ENCODE data around the gene FOXK1.
"Not testable (repeated sequence)": the region's sequence is repeated elsewhere in the genome, so short reads cannot be mapped to it uniquely, and the experiment has no call there.

FOXK1 gene

GRCh38 chr7:4791738-4792536, 109.8 kb downstream of the FOXK1 start:
- Histone ChIP-seq H3K27ac (replicated peaks) (no peak overlapping the region), H3K27me3 (ENCODE audit: insufficient read depth, poor library complexity, severe bottlenecking) (no peaks in the 10 kb centered on the region), H3K4me3 (replicated peaks; ENCODE audit: insufficient read depth, low read length) (no peak overlapping the region)
- no peak for TF ChIP-seq GABPA (IDR thresholded peaks at IDR 0.05; ENCODE audit: low read depth)
- no peak for TF ChIP-seq POLR2AphosphoS5 (IDR thresholded peaks at IDR 0.05; ENCODE audit: low read depth)
- peak; percentile 3 for TF ChIP-seq CTCF (IDR thresholded peaks at IDR 0.05; ENCODE audit: insufficient read depth, low read length)
- TF ChIP-seq, protein P1, sequence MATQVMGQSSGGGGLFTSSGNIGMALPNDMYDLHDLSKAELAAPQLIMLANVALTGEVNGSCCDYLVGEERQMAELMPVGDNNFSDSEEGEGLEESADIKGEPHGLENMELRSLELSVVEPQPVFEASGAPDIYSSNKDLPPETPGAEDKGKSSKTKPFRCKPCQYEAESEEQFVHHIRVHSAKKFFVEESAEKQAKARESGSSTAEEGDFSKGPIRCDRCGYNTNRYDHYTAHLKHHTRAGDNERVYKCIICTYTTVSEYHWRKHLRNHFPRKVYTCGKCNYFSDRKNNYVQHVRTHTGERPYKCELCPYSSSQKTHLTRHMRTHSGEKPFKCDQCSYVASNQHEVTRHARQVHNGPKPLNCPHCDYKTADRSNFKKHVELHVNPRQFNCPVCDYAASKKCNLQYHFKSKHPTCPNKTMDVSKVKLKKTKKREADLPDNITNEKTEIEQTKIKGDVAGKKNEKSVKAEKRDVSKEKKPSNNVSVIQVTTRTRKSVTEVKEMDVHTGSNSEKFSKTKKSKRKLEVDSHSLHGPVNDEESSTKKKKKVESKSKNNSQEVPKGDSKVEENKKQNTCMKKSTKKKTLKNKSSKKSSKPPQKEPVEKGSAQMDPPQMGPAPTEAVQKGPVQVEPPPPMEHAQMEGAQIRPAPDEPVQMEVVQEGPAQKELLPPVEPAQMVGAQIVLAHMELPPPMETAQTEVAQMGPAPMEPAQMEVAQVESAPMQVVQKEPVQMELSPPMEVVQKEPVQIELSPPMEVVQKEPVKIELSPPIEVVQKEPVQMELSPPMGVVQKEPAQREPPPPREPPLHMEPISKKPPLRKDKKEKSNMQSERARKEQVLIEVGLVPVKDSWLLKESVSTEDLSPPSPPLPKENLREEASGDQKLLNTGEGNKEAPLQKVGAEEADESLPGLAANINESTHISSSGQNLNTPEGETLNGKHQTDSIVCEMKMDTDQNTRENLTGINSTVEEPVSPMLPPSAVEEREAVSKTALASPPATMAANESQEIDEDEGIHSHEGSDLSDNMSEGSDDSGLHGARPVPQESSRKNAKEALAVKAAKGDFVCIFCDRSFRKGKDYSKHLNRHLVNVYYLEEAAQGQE (IDR thresholded peaks at IDR 0.05; ENCODE audit: insufficient replicate concordance, low read depth): no peak
- peak in 1 of 2 experiments; percentile 37 for DNase-seq (ENCODE audit: low read depth in 1 of 2, low spot score in 1 of 2)

DNA sequence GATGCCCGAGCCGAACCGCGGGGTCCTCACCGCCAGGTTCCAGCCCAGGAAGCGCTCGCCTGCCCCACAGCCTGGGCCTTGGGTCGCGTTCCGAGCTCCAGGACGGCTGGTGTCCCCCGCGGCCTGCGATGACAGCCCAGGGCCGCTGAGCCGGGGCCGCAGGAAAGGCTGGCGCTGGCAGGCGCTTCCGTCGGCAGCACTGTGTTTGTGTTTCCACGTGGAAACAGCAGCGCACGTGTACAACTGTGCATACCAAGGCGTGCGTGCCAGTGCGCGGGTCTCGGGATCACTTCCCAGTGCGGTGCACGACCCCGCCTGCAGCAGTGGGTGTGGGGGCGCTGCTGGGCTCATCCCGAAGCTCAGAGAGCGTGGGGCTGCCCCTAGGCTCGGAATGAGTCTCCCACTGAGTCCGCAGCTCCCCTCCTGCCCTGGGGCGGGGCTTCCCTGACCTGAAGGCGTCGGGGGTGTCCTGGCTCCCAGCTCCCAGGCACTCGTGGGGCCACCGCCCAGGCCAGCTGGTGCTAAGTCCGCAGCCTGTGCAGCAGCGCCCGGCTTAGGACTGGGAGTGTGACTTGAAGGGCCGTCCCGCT, 110.5 kb downstream of the FOXK1 start:
- DNase-seq (ENCODE audit: low read depth in 1 of 2, low spot score in 1 of 2): no peak
- peak; percentile 18; the same call in 1 of the 2 replicates for TF ChIP-seq POLR2AphosphoS5 (IDR thresholded peaks at IDR 0.05; ENCODE audit: low read depth)
- TF ChIP-seq, protein P1 (IDR thresholded peaks at IDR 0.05; ENCODE audit: insufficient replicate concordance, low read depth): no peak
- no peaks in the 10 kb centered on the region for H3K27me3 ChIP-seq (ENCODE audit: insufficient read depth, poor library complexity, severe bottlenecking)
- no peak overlapping the region for H3K27ac ChIP-seq (replicated peaks)
- no peak overlapping the region for H3K4me3 ChIP-seq (replicated peaks; ENCODE audit: insufficient read depth, low read length)

DNA sequence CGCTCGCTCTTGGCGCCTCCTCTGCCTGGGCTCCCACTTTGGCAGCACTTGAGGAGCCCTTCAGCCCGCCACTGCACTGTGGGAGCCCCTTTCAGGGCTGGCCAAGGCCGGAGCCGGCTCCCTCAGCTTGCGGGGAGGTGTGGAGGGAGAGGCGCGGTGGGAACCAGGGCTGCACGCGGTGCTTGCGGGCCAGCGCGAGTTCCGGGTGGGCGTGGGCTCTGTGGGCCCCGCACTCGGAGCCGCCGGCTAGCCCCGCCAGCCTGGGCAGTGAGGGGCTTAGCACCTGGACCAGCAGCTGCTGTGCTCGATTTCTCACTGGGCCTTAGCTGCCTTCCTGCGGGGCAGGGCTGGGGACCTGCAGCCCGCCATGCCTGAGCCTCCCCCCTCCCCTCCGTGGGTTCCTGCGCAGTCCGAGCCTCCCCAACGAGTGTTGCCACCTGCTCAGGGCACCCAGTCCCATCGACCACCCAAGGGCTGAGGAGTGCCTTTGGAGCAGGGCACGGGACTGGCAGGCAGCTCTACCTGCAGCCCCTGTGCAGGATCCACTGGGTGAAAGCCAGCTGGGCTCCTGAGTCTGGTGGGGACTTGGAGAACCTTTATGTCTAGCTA, 111.4 kb downstream of the FOXK1 start:
- not testable (repeated sequence) for H3K4me3 ChIP-seq (replicated peaks; ENCODE audit: insufficient read depth, low read length); DNase-seq (ENCODE audit: low read depth in 1 of 2, low spot score in 1 of 2); H3K27ac ChIP-seq (replicated peaks); H3K27me3 ChIP-seq (ENCODE audit: insufficient read depth, poor library complexity, severe bottlenecking)

- not testable (repeated sequence) for DNase-seq (ENCODE audit: low read depth in 1 of 2, low spot score in 1 of 2); H3K4me3 ChIP-seq (replicated peaks; ENCODE audit: insufficient read depth, low read length); H3K27ac ChIP-seq (replicated peaks); H3K27me3 ChIP-seq (ENCODE audit: insufficient read depth, poor library complexity, severe bottlenecking)
Observed at GRCh38 chr7:4794171-4794570, 112.1 kb downstream of the FOXK1 start.

DNA sequence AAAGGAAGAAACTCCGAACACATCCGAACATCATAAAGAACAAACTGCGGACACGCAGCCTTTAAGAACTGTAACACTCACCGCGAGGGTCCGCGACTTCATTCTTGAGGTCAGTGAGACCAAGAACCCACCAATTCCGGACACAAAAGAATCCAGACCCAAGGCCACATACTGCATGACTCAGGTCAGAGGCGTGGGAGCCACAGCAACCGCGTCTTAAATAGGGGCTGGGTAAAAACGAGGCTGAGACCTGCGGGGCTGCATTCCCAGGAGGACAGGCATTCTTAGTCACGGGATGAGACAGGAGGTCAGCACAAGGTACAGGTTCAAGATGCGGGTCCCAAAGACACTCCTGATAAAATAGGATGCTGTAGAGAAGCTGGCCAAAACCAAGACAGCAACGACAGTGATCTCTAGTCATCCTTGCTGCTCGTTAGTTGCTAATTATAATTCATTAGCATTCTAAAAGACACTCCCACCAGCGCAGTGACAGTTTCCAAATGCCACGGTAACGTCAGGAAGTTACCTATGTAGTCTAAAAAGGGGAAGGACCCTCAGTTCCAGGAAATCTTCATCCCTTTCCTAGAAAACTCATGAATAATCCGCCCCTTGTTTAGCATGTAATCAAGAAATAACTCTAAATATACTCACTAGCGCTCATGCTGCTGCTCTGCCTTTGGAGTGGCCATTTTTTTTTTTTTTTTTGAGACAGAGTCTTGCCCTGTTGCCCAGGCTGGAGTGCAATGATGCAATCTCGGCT, 112.7 kb downstream of the FOXK1 start:
- TF ChIP-seq, protein P1 (IDR thresholded peaks at IDR 0.05; ENCODE audit: insufficient replicate concordance, low read depth): no peak
- no peak; the same call in 1 of the 2 replicates for TF ChIP-seq POLR2AphosphoS5 (IDR thresholded peaks at IDR 0.05; ENCODE audit: low read depth)
- TF ChIP-seq SPI1 (IDR thresholded peaks at IDR 0.05; ENCODE audit: borderline replicate concordance, low read depth): no peak
- no peak for TF ChIP-seq CTCF (IDR thresholded peaks at IDR 0.05; ENCODE audit: insufficient read depth, low read length)
- TF ChIP-seq GABPA (IDR thresholded peaks at IDR 0.05; ENCODE audit: low read depth): no peak
- Histone ChIP-seq H3K27me3 (ENCODE audit: insufficient read depth, poor library complexity, severe bottlenecking) (no peaks in the 10 kb centered on the region), H3K4me3 (replicated peaks; ENCODE audit: insufficient read depth, low read length) (no peak overlapping the region), H3K27ac (replicated peaks) (no peak overlapping the region)
- DNase-seq (ENCODE audit: low read depth in 1 of 2, low spot score in 1 of 2): no peak
